GM10266 (cell line): ENCODE measurements around the gene PRR12.
A peak's percentile ranks its signal among the peaks of the same experiment; 100 is the strongest.

Experiments
- DNase-seq: peaks from one replicate; pipeline ENCODE4 v3.0.0; 2012; ENCODE audit errors: extremely low spot score
- TF ChIP-seq, protein P1 (sequence below): IDR thresholded peaks from 2 replicates; pipeline ENCODE4 v1.5.1; 2012; ENCODE audit warnings: mild to moderate bottlenecking, low read depth; ENCODE audit not compliant: control insufficient read depth, insufficient read depth; ENCODE audit errors: missing control alignments

PRR12 gene

GRCh38 chr19:49585023-49585422 lies 6.0 kb upstream of the PRR12 start:
- DNase-seq, result no peak

DNA sequence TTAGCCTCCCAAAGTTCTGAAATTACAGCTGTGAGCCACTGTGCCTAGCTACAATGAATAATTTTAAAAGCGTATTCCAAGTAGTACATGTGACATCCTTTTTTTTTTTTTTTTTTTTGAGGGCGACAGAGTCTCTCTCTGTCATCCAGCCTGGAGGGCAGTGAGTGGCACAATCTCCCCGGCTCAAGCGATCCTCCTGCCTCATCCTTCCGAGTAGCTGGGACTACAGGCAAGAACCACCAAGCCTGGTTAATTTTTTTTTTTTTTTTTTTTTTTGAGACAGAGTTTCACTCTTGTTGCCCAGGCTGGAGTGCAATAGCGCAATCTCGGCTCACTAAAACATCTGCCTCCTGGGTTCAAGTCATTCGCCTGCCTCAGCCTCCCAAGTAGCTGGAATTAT lies 3.8 kb upstream of the PRR12 start:
- DNase-seq, result no peak
- TF ChIP-seq, protein P1, sequence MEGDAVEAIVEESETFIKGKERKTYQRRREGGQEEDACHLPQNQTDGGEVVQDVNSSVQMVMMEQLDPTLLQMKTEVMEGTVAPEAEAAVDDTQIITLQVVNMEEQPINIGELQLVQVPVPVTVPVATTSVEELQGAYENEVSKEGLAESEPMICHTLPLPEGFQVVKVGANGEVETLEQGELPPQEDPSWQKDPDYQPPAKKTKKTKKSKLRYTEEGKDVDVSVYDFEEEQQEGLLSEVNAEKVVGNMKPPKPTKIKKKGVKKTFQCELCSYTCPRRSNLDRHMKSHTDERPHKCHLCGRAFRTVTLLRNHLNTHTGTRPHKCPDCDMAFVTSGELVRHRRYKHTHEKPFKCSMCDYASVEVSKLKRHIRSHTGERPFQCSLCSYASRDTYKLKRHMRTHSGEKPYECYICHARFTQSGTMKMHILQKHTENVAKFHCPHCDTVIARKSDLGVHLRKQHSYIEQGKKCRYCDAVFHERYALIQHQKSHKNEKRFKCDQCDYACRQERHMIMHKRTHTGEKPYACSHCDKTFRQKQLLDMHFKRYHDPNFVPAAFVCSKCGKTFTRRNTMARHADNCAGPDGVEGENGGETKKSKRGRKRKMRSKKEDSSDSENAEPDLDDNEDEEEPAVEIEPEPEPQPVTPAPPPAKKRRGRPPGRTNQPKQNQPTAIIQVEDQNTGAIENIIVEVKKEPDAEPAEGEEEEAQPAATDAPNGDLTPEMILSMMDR, result no peak

More at GRCh38 chr19:49585023-49585422, 6.0 kb upstream of the PRR12 start:
- TF ChIP-seq, protein P1, result no peak

- no peak for DNase-seq
- TF ChIP-seq, protein P1, result no peak
Observed at GRCh38 chr19:49588365-49589122, 2.4 kb upstream of the PRR12 start.

DNA sequence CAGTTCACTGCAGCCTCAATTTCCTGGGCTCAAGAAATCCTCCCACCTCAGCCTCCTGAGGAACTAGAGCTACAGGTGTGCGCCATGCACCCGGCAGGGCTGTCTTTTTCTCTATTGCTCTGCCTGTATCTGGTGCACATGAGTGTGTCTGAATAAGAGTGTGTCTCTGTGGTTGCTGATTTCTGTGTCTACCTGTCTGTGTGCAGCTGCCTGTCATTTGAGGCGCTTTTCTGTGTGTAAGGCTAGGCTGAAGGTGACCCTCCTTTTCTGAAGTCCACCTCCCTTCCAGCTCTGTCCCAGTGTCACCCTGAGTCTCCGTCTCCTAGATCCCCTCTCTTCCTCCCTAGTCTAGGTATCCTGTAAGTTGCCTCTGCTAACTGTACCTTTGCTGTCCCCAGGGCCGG lies 1.5 kb upstream of the PRR12 start:
- no peak for DNase-seq
- TF ChIP-seq, protein P1, result no peak

GRCh38 chr19:49590071-49590970 lies 661 bp upstream of the PRR12 start:
- TF ChIP-seq, protein P1, result no peak
- peak; percentile 93 for DNase-seq

DNA sequence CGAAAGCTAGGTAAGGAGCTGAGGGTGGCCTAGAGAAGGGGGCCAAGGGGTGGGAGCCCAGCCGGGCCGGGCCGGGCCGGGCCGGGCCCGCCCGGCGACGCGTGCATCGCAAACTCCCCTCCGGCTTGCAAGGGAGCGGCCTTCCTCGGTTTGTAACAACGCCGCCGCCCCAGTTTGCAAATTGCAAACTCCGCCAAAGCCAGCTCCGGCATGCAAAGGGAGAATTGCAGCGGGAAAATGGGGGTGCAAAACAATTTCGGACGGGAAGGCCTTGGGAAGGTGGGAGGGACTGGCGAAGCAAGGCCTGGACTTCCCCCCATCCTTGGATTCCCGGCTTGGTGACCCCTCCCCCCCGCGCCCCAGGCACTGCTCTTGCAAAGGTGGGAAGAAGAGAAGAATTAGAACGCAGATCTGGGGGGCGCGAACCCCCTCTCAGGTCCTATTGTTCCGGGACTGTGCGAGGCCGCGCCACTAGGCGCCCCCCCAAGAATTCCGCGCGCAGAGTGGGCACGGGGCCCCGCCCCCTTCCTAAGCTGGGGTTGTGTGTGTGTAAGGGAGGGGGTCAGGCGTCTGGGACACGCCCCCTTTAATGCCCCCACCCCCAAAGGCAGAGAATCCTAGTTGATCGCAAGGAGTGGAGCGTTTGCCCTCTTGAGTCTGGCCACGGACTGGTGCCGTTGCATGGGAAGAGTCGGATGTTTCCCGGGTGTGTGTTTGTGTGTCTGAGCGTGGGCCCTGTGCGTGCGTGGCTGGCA lies 926 bp downstream of the PRR12 start:
- TF ChIP-seq, protein P1, result no peak
- DNase-seq, result peak; percentile 47
